GM20431 (cell line): ENCODE measurements around the gene NTNG1.
"Not testable (repeated sequence)": the region's sequence is repeated elsewhere in the genome, so short reads cannot be mapped to it uniquely, and the experiment has no call there.

ENCODE experiments used
- in situ Hi-C: fragments of 300-500 bp; cut with MseI, MboI; formaldehyde crosslinking; loops from one replicate; pipeline ENCODE4 v1.15.0; 2020; ENCODE audit warnings: low sequenced_read_pairs; ENCODE audit not compliant: unreplicated experiment

NTNG1 gene

GRCh38 chr1:107194380-107194779 lies 53.5 kb downstream of the NTNG1 start:
- in situ Hi-C loops = no loop called here

GRCh38 chr1:107195476-107195875 lies 54.6 kb downstream of the NTNG1 start:
- in situ Hi-C loops = no loop called here

- in situ Hi-C loops = no loop called here
Observed at GRCh38 chr1:107196973-107197562, 56.2 kb downstream of the NTNG1 start.

GRCh38 chr1:107198561-107198960 lies 57.7 kb downstream of the NTNG1 start:
- in situ Hi-C loops = no loop called here

- in situ Hi-C loops = no loop called here
Observed at GRCh38 chr1:107200631-107201030, 59.8 kb downstream of the NTNG1 start.

- in situ Hi-C loops = no loop called here
Observed at GRCh38 chr1:107202007-107202406, 61.2 kb downstream of the NTNG1 start.

GRCh38 chr1:107213225-107213624 lies 72.4 kb downstream of the NTNG1 start:
- in situ Hi-C loops = no loop called here

- in situ Hi-C loops = no loop called here
Observed at GRCh38 chr1:107220036-107220435, 79.2 kb downstream of the NTNG1 start.

GRCh38 chr1:107225706-107226105 lies 84.9 kb downstream of the NTNG1 start:
- in situ Hi-C loops = no loop called here

- in situ Hi-C loops = no loop called here
Observed at GRCh38 chr1:107228704-107229371, 88.0 kb downstream of the NTNG1 start.

- in situ Hi-C loops = no loop called here
Observed at GRCh38 chr1:107229711-107230110, 88.9 kb downstream of the NTNG1 start.

- in situ Hi-C loops = no loop called here
Observed at GRCh38 chr1:107230121-107230520, 89.3 kb downstream of the NTNG1 start.

GRCh38 chr1:107231291-107231690 lies 90.5 kb downstream of the NTNG1 start:
- in situ Hi-C loops = no loop called here

- in situ Hi-C loops = no loop called here
Observed at GRCh38 chr1:107232426-107232825, 91.6 kb downstream of the NTNG1 start.

GRCh38 chr1:107236760-107237159 lies 95.9 kb downstream of the NTNG1 start:
- in situ Hi-C loops = not testable (repeated sequence)

- in situ Hi-C loops = no loop called here
Observed at GRCh38 chr1:107243461-107243860, 102.6 kb downstream of the NTNG1 start.

GRCh38 chr1:107244709-107245500 lies 104.1 kb downstream of the NTNG1 start:
- in situ Hi-C loops = no loop called here

- in situ Hi-C loops = no loop called here
Observed at GRCh38 chr1:107246775-107247345, 106.0 kb downstream of the NTNG1 start.

- in situ Hi-C loops = no loop called here
Observed at GRCh38 chr1:107247679-107248078, 106.8 kb downstream of the NTNG1 start.

GRCh38 chr1:107250169-107250568 lies 109.3 kb downstream of the NTNG1 start:
- in situ Hi-C loops = no loop called here

GRCh38 chr1:107251083-107251482 lies 110.2 kb downstream of the NTNG1 start:
- in situ Hi-C loops = no loop called here
